Stimulated activated CD4-positive, alpha-beta T cell treated with anti-CD3 and anti-CD28 coated beads, Interleukin-1b, Interleukin-23, amount 100 ng/mL, for 4 hours (primary cell): ENCODE data around the gene KIRREL3.

Source experiments
- DNase-seq, 2 donors: peaks; one replicate each; pipeline ENCODE4 v3.0.0-alpha.2; 2020; ENCODE audit warnings: low read depth in 2 of 2

The KIRREL3 gene

DNA sequence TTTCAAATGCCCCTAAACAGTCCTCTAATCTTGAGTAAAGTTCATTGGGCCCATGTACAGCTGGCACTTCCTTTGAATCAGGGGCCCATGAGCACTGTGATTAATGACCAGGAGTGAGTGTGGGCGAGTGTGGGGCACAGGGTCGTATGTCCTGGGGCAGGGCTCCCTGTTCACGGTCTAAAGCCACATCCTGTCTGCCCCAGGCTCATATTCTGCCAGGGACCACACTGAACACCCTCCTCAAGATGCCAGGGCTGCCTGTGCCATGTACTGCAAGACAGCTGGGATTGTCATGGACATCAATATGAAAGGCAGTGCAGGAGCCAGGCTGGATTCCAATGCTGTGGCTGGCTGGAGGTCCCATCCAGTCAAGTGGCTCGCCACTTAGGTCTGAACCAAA, 130.5 kb downstream of the KIRREL3 start:
- DNase-seq: no peak

DNA sequence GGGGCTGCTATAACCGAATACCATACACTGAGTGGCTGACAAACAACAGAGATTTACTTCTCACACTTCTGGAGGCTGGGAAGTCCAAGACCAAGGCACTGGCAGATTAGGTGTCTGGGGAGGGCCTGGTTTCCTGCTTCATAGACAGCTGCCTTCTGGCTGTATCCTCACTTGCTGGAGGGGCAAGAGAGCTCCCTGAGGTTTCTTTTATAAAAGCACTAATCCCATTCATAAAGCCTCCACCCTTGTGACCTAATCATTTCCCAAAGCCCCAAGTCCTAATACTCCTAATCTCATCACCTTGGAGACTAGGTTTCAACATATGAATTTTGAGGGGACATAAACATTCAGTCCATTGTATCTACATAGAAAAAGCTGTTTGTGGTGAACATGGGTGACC, 131.8 kb downstream of the KIRREL3 start:
- no peak for DNase-seq

DNA sequence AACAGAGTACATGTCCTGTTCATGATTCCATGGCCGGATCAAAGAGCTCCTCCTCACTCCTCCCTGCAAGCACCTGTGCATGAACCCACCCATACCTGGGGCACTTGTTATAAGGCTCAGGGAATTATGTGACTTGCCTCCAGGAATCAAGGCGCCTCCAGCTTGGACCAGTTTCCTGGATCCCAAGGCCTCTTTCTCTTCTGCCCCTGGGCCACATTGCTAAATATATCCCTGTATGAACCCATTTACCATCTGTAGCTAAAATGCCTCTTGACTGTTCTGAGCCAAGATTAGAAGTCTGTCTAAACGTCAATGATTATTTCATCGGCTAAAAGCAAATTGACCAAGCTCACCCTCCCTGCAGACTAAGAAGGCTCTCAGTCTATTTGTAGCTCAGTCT, 135.6 kb downstream of the KIRREL3 start:
- DNase-seq: no peak

DNA sequence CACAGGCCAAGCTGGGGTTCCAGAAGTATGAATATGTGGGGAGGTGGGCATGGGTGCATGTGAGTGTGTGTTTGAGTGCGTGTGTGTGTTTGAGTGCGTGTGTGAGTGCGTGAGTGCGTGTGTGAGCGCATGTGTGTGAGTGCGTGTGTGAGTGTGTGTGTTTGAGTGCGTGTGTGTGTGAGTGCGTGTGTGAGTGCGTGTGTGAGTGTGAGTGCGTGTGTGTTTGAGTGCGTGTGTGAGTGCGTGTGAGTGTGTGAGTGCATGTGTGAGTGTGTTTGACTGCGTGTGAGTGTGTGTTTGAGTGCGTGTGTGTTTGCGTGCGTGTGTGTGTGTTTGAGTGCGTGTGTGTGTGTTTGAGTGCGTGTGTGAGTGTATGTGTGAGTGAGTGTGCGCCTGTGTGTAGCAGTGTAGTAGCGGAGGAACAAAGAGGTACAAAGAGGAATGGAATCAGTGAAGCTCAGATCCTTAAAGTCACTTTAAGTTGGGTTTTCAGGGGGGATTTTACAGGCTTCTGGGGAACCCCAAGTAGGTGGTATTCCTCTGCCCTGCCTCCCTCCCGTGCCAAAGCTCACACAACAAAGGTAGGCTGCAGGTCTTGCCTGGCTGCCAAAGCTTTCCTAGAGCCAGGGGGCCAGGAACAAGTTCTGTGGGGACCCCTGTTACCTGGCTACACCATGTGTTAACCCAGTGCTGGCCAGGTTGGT, 137.1 kb downstream of the KIRREL3 start:
- no peak for DNase-seq

DNA sequence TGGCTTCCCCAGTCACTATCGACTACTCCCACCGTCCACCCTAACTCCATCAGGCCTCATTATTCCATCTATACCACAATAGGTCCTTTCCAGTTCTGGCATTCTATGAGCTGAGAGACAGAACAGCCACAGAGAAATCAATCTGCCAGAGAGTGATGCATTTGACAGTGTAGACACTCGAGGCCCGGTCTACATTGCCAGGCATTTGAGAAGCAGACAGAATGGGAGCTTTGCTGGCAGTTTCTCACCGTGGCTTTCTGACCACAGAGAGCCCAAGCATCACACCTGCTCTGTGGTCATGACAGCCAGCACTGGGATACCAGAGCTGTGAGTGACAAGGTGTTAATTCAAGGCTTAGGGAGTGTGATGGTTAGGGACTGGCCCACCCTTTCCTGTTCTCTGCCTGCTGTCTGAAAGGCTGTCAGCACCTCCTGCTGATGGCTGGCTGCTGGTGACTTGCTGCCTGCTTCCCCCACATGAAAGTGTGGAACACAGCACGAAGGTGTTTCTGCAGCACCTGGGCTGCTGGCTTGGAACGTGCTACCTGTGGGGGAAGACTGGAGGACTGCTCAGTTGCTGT, 137.8 kb downstream of the KIRREL3 start:
- DNase-seq: no peak

DNA sequence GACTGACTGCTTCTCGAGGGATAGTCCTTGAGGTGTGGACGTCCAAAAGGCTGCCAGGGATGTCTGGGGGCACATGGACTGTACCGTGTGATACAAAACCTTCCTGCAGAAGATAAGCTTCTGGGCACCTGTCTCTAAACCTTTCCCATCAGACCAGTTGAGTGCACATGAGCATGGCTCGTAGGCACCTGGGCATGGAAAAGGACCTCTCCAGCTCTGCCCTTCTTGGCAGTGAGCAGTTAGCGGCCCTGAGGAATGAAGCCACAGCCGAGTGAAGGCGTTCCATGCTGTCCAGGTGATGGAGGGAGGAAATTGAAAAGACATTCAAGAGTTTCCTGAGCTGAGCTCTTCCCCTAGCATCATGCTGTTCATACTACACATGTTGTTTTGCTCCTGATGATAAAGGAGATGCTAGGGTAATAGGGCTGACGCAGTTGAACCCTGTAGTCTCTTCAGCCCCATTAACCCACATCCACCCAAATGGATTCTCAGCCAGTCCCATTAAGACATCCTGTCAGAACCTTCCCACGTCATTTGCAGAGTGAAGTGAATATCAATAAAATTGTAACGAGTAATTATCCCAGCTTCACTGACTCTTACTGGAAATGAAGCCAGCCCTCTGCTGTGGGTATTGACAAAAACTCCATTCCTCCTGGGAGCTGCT, 138.6 kb downstream of the KIRREL3 start:
- DNase-seq: no peak

DNA sequence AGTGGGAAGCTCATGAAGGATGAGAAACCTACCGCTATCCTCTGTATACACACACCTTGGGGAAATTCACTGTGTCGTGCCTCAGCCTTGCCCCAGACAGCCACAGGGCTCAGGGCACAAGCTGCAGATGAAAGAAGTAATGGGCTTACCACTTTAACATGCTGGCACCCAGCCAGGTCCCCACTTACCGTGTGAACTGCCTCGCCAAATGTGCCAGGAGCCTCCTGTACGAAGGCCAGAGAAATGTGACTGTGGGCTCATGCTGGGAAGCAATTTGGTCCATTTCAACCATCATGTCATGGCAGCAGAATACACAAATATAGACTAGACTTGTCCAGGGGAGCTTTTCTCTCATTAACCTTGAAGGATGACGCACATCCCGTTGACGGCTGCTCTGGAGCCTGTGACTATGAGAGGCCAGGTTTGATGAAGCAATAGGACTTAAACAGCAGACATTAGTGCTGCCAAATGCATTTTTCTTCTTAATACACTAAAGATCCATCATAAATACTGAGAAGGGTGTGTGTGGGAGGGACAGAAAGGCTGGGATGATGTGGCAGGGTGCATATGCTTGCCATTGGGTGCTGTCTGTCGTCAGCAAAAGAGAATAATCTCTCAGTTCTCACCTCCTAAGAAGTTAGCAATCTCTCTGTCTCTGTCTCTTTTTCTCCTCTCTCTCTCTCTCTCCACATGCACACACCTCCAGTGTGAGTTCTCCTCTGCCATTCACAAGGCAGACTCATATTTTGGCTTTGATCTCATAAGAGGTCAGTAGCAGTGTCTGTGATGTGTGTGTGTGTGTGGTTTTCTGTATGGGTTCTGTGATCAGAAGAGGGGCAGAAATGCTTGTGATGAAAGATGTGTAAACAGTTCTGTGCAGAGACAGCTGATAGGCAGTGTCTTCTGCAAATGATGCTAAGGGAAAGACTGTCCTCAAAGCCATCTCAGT, 142.4 kb downstream of the KIRREL3 start:
- no peak for DNase-seq

DNA sequence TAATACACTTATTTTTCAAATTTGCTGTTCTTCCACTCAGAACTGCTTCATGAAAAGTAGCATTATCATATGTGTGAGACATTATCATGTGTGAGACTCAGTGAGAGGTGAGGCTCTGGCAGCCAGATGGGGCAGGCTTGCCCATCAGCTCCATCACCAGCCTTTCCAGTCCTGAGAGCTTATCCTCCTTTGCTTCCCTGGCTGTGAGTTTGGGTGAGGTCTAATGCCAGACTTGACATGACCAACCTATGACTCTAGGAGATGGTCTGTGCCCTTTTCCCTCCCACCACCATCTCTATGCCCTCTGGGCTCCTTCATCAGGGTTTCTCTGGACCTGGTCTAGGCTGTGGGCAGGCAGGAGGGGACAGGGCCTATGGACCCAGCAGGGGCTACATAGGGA, 145.0 kb downstream of the KIRREL3 start:
- no peak for DNase-seq

DNA sequence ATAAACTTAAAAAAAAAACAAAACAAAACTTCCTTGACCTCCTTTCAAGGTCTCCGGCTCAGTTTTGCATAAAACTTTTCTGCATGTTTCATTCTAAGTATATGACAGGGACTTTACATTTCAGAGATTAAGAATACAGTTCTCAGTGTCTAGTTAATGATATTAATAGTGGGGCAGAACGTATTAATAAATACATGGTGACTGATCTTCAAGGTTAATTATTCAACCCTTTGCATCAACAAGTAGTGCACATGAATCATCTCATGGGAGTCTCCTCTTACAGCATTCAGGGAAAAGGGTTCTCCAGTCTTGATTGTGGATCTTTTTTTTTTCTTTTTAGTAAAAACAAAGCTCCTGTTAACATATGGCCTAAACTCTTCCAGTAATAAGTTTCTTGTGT, 146.8 kb downstream of the KIRREL3 start:
- DNase-seq: no peak

DNA sequence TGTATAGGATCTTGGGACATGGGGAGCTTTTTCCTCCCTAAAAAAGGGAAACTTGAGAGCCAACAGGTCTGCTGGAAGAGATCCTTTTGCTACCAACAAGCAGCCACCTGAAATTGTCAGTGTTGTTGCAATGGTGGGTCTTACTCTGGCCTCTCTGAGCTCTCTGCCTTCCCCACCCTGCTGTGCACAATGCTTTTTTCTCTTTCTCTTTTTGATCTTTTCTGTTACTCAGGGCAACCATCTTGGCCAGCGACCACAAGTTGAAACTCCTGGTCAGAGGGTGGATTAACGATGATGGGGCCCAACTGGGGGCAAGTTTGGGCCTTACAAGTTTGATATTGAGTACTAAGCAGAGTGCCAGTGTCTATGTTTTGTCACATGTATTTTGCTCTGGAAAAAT, 155.8 kb downstream of the KIRREL3 start:
- no peak for DNase-seq

DNA sequence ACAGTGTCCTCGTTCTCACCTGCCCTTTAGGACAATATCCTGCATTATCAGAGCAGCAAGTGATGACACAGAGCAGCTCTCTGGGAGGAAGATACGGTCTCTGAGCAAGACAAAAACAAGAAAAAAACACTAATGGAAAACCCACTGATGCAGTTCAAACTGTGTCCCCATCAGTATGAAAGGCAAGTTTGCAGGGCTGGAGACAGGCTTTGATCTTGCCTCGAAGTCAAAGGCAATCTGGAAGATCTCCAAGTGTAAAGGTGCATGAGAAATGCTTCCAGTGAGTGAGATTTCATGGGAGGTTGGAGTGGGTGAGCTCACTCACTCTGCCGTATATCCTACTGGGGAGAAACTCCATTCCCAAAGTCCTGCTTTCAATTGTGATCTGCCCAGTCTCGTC, 157.5 kb downstream of the KIRREL3 start:
- no peak for DNase-seq

DNA sequence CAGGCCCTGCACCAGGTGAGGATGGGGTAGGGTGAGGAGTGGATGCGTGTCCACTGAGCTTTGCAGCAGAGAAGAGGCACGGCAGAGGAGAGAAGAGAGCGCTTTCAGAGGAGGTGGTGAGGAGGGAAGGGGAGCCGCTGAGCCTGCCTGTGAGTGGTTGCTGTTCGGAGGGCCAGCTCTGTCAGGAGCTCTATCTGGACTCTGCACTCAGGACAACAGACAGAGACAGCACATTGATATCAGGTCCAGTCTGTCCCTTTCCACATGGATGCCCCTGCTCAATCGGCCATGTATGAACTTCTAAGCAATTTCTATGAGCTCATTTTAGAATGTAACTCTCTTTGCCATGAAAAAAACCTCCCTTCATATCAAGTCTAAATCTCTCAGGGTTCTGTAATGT, 158.6 kb downstream of the KIRREL3 start:
- DNase-seq: no peak

DNA sequence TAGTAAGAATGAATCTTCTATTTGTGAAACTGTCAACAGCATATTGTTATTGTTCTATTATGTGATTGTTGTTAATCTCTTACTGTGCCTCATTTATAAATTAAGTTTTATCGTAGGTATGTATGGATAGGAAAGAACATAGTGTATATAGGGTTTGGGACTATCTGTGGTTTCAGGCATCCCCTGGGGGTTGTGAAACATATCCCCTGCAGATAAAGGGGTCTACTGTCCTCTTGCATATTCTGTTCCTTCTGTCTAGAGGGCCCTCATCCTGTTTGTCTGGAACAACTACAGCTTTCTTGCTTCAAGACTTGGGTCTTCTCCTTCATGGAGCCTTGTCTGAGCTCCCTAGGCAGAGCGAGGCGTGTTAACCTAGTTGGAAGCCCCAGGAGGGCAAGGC, 159.6 kb downstream of the KIRREL3 start:
- DNase-seq: no peak

DNA sequence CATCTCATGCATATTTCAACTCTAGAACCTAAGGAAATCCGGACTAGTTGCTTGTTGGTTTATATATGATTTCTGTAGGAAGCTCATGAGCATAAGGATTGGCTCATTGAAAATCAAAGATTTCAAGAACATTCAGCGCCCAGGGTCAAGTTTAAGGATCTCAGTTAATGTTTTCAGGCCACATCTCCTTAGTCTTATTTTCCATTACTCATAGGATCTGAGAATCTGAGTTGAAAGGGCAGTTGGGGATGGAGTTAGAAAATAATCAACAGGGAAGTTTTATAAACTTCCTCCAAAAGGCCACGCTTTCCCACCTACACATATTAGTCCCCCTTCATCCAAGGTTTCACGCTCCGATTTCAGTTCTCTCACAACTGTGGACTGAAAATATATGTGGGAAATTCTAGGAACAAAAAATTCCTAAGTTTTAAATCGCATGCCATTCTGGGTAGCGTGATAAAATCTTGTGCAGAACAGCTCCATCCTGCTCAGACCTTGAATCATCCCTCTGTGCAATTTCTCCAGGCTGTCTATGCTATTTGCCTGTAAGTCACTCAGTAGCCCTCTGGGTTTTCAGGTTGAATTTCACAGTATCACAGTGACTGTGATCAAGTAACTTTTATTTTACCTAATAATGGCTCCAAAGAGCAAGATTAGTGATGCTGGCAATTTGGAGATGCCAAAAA, 160.2 kb downstream of the KIRREL3 start:
- DNase-seq: no peak

DNA sequence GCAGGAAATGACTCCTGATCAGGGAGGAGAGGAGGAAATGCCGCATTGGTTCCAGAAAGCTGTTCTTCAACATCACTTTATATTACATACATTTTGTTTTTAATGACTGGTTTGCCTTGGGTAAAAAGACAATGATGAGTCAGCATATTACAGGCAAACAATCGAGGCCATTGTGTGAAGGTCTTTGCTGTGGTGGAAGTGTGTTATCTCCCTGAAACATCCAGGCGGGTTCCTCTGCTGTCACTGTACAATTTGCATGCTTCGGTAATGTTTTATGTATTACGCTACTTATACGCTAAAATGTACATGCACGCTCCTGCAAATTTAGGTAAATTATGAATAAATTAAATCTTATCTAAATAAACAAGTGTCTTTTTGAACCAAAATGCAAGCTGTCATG, 161.1 kb downstream of the KIRREL3 start:
- no peak for DNase-seq

DNA sequence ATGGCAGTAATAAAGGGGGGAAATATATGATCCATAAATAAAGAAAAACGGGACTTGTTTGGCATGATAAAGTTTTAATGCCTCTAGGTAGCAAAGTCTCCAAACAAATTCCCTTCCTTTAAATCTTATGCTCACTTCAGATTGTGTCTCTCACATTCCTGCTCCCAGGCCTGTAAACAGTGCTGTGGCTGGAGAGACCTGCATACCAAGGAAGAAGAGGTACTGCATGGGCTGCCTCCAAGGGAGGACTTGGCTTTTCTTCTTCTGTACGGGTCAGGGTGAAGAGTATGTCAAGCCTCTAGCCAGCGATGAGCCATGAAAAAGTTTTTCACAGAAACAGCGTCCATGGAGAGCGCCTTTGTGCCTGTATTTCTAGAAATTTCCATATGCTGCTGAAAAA, 161.8 kb downstream of the KIRREL3 start:
- no peak for DNase-seq

DNA sequence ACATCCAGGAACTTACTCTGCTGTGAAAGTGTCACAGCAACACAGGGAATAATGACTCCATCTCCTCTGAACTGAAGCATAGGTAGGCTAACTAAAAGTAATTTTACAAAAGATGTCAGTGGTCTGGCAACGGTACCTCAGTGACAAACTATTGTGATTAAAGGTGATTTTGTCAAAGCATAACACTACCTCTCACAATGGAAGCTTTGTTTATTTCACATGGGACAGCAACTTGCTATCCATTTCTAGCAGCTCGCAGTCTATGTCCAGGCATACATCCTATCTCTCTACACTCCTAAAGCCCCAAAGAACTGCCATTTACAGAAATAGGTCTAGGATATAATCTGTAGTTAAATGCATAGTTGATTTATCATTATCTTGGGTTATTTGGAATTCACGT, 163.0 kb downstream of the KIRREL3 start:
- no peak for DNase-seq

DNA sequence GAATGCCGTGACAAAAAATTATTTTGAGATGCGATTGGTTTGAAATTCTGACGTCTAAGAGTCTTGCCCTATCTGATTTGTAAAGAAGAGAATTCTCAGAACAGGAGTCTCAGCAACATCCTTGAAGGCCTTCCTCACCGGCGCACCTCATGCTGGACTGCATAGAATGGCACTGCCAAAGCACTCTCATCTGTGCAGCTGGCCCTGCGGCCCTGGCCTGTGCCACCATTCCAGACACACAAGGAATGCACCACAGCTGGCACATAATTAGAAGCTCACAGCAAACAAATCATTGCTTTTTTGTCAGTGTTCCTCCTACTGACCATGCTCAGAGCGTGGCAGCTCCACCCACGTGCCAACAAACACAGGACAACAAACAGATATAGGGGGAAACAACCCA, 166.0 kb downstream of the KIRREL3 start:
- no peak for DNase-seq

DNA sequence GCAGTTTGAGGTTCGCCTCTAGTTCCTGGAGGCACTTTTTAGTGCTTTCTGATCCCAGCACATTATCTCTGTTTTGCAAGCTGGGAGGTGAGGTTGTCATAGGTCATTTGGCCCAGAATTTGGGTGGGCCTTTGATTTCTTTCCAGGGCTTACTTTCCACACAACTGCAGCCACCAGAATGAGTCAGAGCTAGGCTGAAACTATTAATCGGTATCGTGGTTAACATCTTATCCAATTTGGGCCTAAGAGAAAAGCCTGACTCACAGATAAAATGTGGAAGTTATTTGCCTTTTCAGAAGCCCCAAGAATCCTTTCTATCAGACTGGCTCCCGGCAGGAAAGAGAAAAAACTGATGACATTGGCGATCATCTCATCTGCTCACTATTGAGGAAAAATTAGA, 166.4 kb downstream of the KIRREL3 start:
- no peak for DNase-seq

DNA sequence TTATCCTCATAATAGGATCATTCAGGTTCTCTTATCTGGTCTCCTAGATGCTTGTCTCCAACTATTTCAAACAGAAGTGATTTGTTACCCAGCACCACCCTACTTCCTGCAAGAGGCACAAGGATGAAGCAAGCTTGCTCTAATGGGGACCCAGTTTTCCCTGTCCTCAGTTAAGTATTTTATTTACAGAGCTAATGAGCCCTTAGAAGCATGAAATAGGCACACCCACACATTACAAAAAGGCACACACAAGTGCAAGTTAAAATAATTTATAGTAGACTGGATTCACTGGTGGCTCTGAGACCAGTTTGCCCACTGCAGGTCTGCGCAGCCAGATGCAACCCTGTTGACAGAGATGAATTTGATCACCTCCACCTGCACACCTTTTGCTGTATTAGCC, 167.5 kb downstream of the KIRREL3 start:
- DNase-seq: no peak

DNA sequence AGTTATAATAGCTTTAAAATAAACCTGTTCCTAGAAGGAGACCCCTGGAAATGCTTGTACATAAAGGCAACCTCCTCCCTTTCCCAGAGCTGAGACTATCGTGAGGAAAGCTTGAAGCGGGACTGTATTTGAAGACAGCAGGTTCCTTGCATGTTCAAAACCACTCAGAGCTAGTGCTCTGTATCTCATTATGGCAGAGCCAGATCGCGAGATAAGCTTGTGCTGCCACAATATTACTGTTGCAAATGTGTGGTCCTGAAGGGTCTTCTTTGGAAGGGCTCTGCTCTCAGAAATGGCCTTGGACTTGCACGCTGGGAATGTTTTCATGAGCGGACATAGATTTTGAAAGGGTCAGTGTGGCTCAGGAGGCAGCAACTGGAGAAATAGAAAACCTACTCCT, 168.2 kb downstream of the KIRREL3 start:
- DNase-seq: no peak
